Hematopoietic multipotent progenitor cell treated with erythropoietin and hydrocortisone succinate and interleukin-3 and kit ligand, for 17 days (in vitro differentiated cells): ENCODE data around the gene SP3.

Experiments
- DNase-seq: peaks from one replicate; pipeline ENCODE4 v3.0.0-alpha.2; 2015; ENCODE audit warnings: low spot score

Gene SP3

GRCh38 chr2:173965372-173966025, at the start of gene SP3:
SP3 (minus strand) TSS chr2:173965373; CDS start chr2:173965171, 202 bp downstream.
- peak; percentile 95 for DNase-seq

GRCh38 chr2:174014699-174015070, 49.5 kb upstream of the SP3 start:
- no peak for DNase-seq

- DNase-seq: no peak
These were observed 49.0 kb upstream of the SP3 start for GRCh38 chr2:174014011-174014698.

GRCh38 chr2:174013315-174013751, 48.2 kb upstream of the SP3 start:
- DNase-seq: no peak

GRCh38 chr2:174012347-174013314, 47.5 kb upstream of the SP3 start:
- no peak for DNase-seq

- no peak for DNase-seq
These were observed 46.6 kb upstream of the SP3 start for GRCh38 chr2:174011796-174012195.

- DNase-seq: no peak
These were observed 46.0 kb upstream of the SP3 start for GRCh38 chr2:174011173-174011572.

GRCh38 chr2:174009488-174010223, 44.5 kb upstream of the SP3 start:
- no peak for DNase-seq

- no peak for DNase-seq
These were observed 43.5 kb upstream of the SP3 start for GRCh38 chr2:174008720-174009119.

GRCh38 chr2:174007010-174007409, 41.8 kb upstream of the SP3 start:
- DNase-seq: no peak

- DNase-seq: no peak
These were observed 40.7 kb upstream of the SP3 start for GRCh38 chr2:174005801-174006419.

- DNase-seq: no peak
These were observed 39.9 kb upstream of the SP3 start for GRCh38 chr2:174004905-174005605.

GRCh38 chr2:174003720-174004695, 38.8 kb upstream of the SP3 start:
- DNase-seq: no peak

- no peak for DNase-seq
These were observed 37.5 kb upstream of the SP3 start for GRCh38 chr2:174002679-174003078.

GRCh38 chr2:174001107-174001506, 35.9 kb upstream of the SP3 start:
- DNase-seq: no peak

- DNase-seq: no peak
These were observed 34.6 kb upstream of the SP3 start for GRCh38 chr2:173999724-174000123.

GRCh38 chr2:173999272-173999671, 34.1 kb upstream of the SP3 start:
- DNase-seq: no peak

- DNase-seq: no peak
These were observed 33.2 kb upstream of the SP3 start for GRCh38 chr2:173998386-173998785.

GRCh38 chr2:173997753-173998152, 32.6 kb upstream of the SP3 start:
- DNase-seq: no peak

- DNase-seq: no peak
These were observed 32.1 kb upstream of the SP3 start for GRCh38 chr2:173997269-173997668.
